IPS DF 6.9 (cell line): ENCODE results near the gene KAZN.

Experiments used
- DNase-seq: peaks from one replicate; pipeline ENCODE4 v3.0.0-alpha.2; 2013; ENCODE audit warnings: low read depth, low spot score
- H3K27ac ChIP-seq: one replicate; pipeline ENCODE4 v1.5.1; 2013; ENCODE audit warnings: low read length, control low read depth
- H3K27me3 ChIP-seq: 2 replicates; pipeline ENCODE4 v1.6.1; 2013; ENCODE audit warnings: mild to moderate bottlenecking, low read length; ENCODE audit not compliant: control insufficient read depth, insufficient read depth
- H3K36me3 ChIP-seq: 2 replicates; pipeline ENCODE4 v1.6.1; 2013; ENCODE audit warnings: low read length; ENCODE audit not compliant: control insufficient read depth, insufficient read depth
- H3K4me1 ChIP-seq: 2 replicates; pipeline ENCODE4 v1.6.1; 2013; ENCODE audit warnings: low read length; ENCODE audit not compliant: control insufficient read depth, insufficient read depth
- H3K4me3 ChIP-seq: 2 replicates; pipeline ENCODE4 v1.5.1; 2013; ENCODE audit warnings: mild to moderate bottlenecking, low read length
- H3K9me3 ChIP-seq: 2 replicates; pipeline ENCODE4 v1.6.1; 2013; ENCODE audit warnings: low read length, inconsistent platforms; ENCODE audit not compliant: control insufficient read depth, insufficient read depth
- WGBS: extraction: QIAGEN DNeasy Blood & Tissue Kit; methylation state at CpG from one replicate; pipeline ENCODE4 v1.1.7; 2013; ENCODE audit warnings: mixed read lengths, missing lambda C conversion rate; ENCODE audit not compliant: insufficient read length, insufficient coverage; 5-methylcytosine and 5-hydroxymethylcytosine counted together

The KAZN gene

DNA sequence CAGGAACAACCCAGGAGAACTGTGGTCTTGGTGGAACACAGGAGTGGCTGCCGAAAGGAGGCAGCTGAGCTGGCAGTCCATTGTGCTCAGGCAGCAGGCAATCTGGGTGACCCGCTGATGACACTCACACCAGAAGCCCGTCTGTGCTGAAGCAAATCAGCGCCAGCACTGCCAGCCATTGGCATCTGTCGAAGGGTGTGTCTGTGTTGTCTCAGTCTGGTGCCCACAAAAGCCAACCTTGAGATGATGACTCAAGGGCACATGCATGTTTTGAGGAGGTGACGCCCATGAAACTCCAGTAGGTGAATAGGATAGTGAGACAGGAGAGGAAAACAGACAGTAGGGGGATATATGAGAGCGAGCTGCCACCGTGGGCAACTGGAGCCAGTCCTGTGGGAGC is 167.3 kb downstream of the KAZN start:
- Histone ChIP-seq H3K4me1 (peaks cover 7% of the 10 kb centered on the region), H3K27me3 (no peaks in the 10 kb centered on the region), H3K4me3 (no peak overlapping the region), H3K36me3 (no peaks in the 10 kb centered on the region), H3K27ac (no peak overlapping the region), H3K9me3 (no peaks in the 10 kb centered on the region)
- WGBS, result no CpG with 5 or more reads among the region's 8 CpGs
- no peak for DNase-seq

- Histone ChIP-seq H3K4me1 (peaks cover 7% of the 10 kb centered on the region), H3K9me3 (no peaks in the 10 kb centered on the region), H3K27ac (no peak overlapping the region), H3K27me3 (no peaks in the 10 kb centered on the region), H3K4me3 (no peak overlapping the region), H3K36me3 (no peaks in the 10 kb centered on the region)
- WGBS, result no CpG with 5 or more reads among the region's 5 CpGs
- no peak for DNase-seq
Measured at GRCh38 chr1:14767075-14767474, 168.6 kb downstream of the KAZN start.

DNA sequence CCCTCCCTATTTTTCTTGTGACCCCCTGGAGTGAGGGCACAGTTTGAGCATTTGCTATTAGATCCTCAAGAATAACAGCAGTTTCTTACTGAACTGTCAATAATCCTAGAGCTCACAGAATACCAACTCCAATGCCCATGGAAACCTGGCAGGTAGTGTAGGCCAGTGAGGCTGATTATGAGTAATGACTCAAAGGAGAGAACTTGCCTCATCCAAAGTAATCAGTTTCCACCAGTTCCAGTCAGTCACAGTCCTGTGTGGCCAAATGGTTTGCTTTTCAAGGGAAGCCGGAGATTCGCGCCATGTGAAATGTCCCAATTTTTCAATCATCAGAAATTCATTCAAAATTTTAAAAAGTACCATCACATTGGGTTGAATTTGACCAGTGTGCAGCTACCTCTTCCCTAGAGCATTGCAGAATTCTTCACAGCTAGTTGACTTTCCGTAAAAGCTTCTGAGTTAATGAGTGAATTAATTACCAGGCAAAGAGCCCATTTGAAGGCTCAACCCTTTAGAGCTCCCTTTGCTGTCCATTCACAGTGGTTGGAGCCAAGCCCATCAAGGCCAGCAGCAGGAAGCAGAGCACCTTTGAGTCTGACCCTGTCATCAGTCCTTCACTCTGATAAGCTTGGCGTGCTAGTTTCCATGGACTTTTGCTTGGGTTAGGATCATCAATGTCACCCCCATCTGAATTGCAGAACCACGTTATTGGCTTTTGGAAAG is 170.3 kb downstream of the KAZN start:
- H3K27ac ChIP-seq, result no peak overlapping the region
- H3K4me1 ChIP-seq, result peaks cover 7% of the 10 kb centered on the region
- no peak for DNase-seq
- no peaks in the 10 kb centered on the region for H3K27me3 ChIP-seq
- WGBS, result no CpG with 5 or more reads among the region's 6 CpGs
- H3K4me3 ChIP-seq, result no peak overlapping the region
- no peaks in the 10 kb centered on the region for H3K9me3 ChIP-seq
- no peaks in the 10 kb centered on the region for H3K36me3 ChIP-seq

- H3K27me3 ChIP-seq, result no peaks in the 10 kb centered on the region
- WGBS, result no CpG with 5 or more reads among the region's 12 CpGs
- no peaks in the 10 kb centered on the region for H3K9me3 ChIP-seq
- H3K27ac ChIP-seq, result no peak overlapping the region
- no peak overlapping the region for H3K4me3 ChIP-seq
- peaks cover 5% of the 10 kb centered on the region for H3K4me1 ChIP-seq
- no peaks in the 10 kb centered on the region for H3K36me3 ChIP-seq
- no peak for DNase-seq
Measured at GRCh38 chr1:14769486-14770274, 171.2 kb downstream of the KAZN start.

GRCh38 chr1:14773396-14774025 is 175.0 kb downstream of the KAZN start:
- Histone ChIP-seq H3K27me3 (no peaks in the 10 kb centered on the region), H3K4me1 (no peaks in the 10 kb centered on the region), H3K9me3 (no peaks in the 10 kb centered on the region), H3K4me3 (no peak overlapping the region), H3K36me3 (no peaks in the 10 kb centered on the region), H3K27ac (no peak overlapping the region)
- WGBS, result no CpG with 5 or more reads among the region's 13 CpGs
- no peak for DNase-seq

GRCh38 chr1:14774225-14774624 is 175.7 kb downstream of the KAZN start:
- Histone ChIP-seq H3K27me3 (no peaks in the 10 kb centered on the region), H3K36me3 (no peaks in the 10 kb centered on the region), H3K9me3 (no peaks in the 10 kb centered on the region), H3K4me1 (peaks cover 2% of the 10 kb centered on the region), H3K4me3 (no peak overlapping the region), H3K27ac (no peak overlapping the region)
- WGBS, result no CpG with 5 or more reads among the region's 5 CpGs
- DNase-seq, result no peak

DNA sequence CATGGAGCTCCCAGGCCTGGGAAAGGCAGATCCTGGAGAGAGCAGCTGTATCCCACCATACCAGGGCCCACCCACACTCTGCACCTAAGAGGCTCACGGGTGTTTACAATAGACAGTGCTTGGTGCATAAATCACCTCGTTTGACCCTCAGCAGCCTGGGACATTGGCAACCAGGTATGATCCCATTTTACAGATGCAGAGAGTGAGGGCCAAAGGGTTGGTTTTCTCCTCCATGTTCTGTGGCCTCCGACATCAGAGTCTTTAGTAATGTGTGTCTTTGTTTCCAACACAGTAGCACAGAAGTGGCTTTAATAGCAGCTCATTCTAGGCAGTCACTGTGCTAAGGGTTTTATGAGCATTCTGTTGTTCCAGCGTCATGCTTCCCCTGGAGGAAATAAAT is 176.5 kb downstream of the KAZN start:
- no peaks in the 10 kb centered on the region for H3K9me3 ChIP-seq
- no peaks in the 10 kb centered on the region for H3K36me3 ChIP-seq
- H3K4me3 ChIP-seq, result no peak overlapping the region
- peaks cover 2% of the 10 kb centered on the region for H3K4me1 ChIP-seq
- no peaks in the 10 kb centered on the region for H3K27me3 ChIP-seq
- H3K27ac ChIP-seq, result no peak overlapping the region
- no CpG with 5 or more reads among the region's 4 CpGs for WGBS
- no peak for DNase-seq

- peaks cover 2% of the 10 kb centered on the region for H3K4me1 ChIP-seq
- no peak for DNase-seq
- no peaks in the 10 kb centered on the region for H3K36me3 ChIP-seq
- H3K9me3 ChIP-seq, result no peaks in the 10 kb centered on the region
- no peak overlapping the region for H3K4me3 ChIP-seq
- no peaks in the 10 kb centered on the region for H3K27me3 ChIP-seq
- no peak overlapping the region for H3K27ac ChIP-seq
- no CpG with 5 or more reads among the region's 10 CpGs for WGBS
Measured at GRCh38 chr1:14775434-14775833, 176.9 kb downstream of the KAZN start.

DNA sequence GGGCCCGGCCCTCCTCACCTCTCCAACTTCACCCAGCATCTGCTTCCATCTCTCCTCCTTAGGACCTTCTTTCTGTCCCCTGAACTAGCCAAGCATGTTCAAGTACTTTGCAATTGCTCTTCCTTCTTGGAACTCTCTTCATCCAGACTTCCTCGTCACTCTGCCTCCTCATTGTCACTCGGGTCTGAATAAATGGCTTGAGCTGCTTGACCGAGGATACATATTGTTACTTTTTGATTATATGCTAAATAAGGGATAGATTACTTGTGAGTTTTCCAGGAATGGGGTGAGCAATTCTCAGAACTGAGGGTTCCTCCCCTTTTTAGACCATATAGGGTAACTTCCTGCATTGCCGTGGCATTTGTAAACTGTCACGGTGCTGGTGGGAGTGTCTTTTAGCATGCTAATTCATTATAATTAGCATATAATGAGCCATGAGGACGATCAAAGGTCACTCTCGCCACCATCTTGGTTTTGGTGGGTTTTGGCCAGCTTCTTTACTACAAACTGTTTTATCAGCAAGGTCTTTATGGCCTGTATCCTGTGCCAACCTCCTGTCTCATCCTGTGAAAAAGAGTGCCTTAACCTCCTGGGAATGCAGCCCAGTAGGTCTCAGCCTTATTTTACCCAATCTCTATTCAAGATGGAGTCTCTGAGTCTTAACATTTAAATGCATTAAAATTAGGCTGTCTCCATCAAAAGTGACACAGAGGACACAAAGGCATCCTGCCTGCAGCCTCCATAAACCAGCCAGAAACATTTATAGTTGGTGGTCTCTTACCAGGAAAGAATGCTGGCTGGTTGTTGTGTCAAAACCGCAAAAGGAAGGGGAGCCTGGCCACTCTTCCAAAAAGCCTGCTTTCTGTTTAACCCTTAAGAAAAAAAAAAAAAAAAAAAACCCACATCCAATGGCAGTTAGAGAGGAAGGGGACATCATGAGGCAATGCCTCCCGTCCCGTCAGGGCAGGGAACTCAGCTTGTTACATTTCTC is 179.3 kb downstream of the KAZN start:
- H3K9me3 ChIP-seq, result no peaks in the 10 kb centered on the region
- DNase-seq, result no peak
- no peaks in the 10 kb centered on the region for H3K27me3 ChIP-seq
- H3K4me3 ChIP-seq, result no peak overlapping the region
- no peak overlapping the region for H3K27ac ChIP-seq
- peaks cover 2% of the 10 kb centered on the region for H3K4me1 ChIP-seq
- H3K36me3 ChIP-seq, result no peaks in the 10 kb centered on the region
- WGBS, result no CpG with 5 or more reads among the region's 11 CpGs

DNA sequence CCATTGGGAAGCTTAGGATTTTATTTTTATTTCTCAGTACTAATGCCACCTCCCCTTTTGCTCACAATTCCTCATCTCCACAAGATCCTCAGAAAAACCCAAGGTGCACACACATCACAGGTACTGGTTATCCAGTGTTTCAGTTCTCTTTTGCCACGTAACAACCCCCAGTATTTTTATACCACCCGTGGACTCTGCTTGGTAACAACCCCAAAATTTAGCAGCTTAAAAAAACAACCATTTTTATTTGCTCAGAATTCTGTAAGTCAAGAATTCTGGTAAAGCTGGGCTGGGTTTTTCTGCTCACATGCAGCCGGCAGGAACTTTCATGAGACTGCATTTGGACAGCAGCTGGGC is 180.0 kb downstream of the KAZN start:
- no CpG with 5 or more reads among the region's 3 CpGs for WGBS
- H3K27me3 ChIP-seq, result no peaks in the 10 kb centered on the region
- no peaks in the 10 kb centered on the region for H3K36me3 ChIP-seq
- peaks cover 4% of the 10 kb centered on the region for H3K4me1 ChIP-seq
- no peaks in the 10 kb centered on the region for H3K9me3 ChIP-seq
- H3K4me3 ChIP-seq, result no peak overlapping the region
- no peak overlapping the region for H3K27ac ChIP-seq
- no peak for DNase-seq
